Astrocyte of the spinal cord (primary cell): ENCODE results near the gene SRGAP2.
"Not testable (repeated sequence)": the region's sequence is repeated elsewhere in the genome, so short reads cannot be mapped to it uniquely, and the experiment has no call there.

Experiments used
- DNase-seq: peaks from one replicate; pipeline ENCODE4 v3.0.0; 2011; ENCODE audit warnings: low read depth, low spot score
- H3K4me3 ChIP-seq: 2 replicates; pipeline ENCODE4 v1.5.1; 2011; ENCODE audit warnings: low read depth, mild to moderate bottlenecking, low read length, moderate library complexity
- in situ Hi-C: cut with HindIII; loops from 2 replicates; pipeline ENCODE4 v1.10.0; 2017; ENCODE audit warnings: low sequenced_read_pairs

SRGAP2 gene

GRCh38 chr1:206186826-206187225 is 16.5 kb upstream of the SRGAP2 start:
- H3K4me3 ChIP-seq, DNase-seq, in situ Hi-C loops: not testable (repeated sequence)

GRCh38 chr1:206195182-206195581 is 8.2 kb upstream of the SRGAP2 start:
- H3K4me3 ChIP-seq, in situ Hi-C loops, DNase-seq: not testable (repeated sequence)

GRCh38 chr1:206196748-206197424 is 6.5 kb upstream of the SRGAP2 start:
- H3K4me3 ChIP-seq, DNase-seq, in situ Hi-C loops: not testable (repeated sequence)

GRCh38 chr1:206202789-206203363 is 465 bp upstream of the SRGAP2 start, which contains the start of gene FAM72A:
FAM72A (minus strand) TSS chr1:206202839; CDS start chr1:206202025, 814 bp downstream.
- peak within 1 kb of the TSS; percentile 49 for H3K4me3 ChIP-seq
- DNase-seq, result peak; percentile 100
- in situ Hi-C loops, result not testable (repeated sequence)

- in situ Hi-C loops, DNase-seq: not testable (repeated sequence)
- peak overlapping the region; percentile 46 for H3K4me3 ChIP-seq
Measured at GRCh38 chr1:206204159-206204511, 794 bp downstream of the SRGAP2 start.

- in situ Hi-C loops, result not testable (repeated sequence)
- DNase-seq, result peak; percentile 13
- H3K4me3 ChIP-seq, result peak overlapping the region; percentile 41
Measured at GRCh38 chr1:206204871-206205270, 1.5 kb downstream of the SRGAP2 start.

GRCh38 chr1:206205569-206205968 is 2.2 kb downstream of the SRGAP2 start:
- DNase-seq, in situ Hi-C loops: not testable (repeated sequence)
- H3K4me3 ChIP-seq, result peak overlapping the region; percentile 25

GRCh38 chr1:206210802-206211201 is 7.5 kb downstream of the SRGAP2 start:
- H3K4me3 ChIP-seq, in situ Hi-C loops, DNase-seq: not testable (repeated sequence)

- H3K4me3 ChIP-seq, in situ Hi-C loops: not testable (repeated sequence)
Measured at GRCh38 chr1:206215600-206216392, 12.5 kb downstream of the SRGAP2 start.

GRCh38 chr1:206218285-206218684 is 14.9 kb downstream of the SRGAP2 start:
- in situ Hi-C loops, DNase-seq: not testable (repeated sequence)

More at GRCh38 chr1:206215600-206216392, 12.5 kb downstream of the SRGAP2 start:
- DNase-seq, result not testable (repeated sequence)

GRCh38 chr1:206218765-206219164 is 15.4 kb downstream of the SRGAP2 start:
- DNase-seq, in situ Hi-C loops, H3K4me3 ChIP-seq: not testable (repeated sequence)

More at GRCh38 chr1:206218285-206218684, 14.9 kb downstream of the SRGAP2 start:
- not testable (repeated sequence) for H3K4me3 ChIP-seq

- H3K4me3 ChIP-seq, in situ Hi-C loops, DNase-seq: not testable (repeated sequence)
Measured at GRCh38 chr1:206219514-206220331, 16.4 kb downstream of the SRGAP2 start.

- in situ Hi-C loops, H3K4me3 ChIP-seq: not testable (repeated sequence)
- peak; percentile 3 for DNase-seq
Measured at GRCh38 chr1:206220332-206221000, 17.1 kb downstream of the SRGAP2 start.

- in situ Hi-C loops, DNase-seq, H3K4me3 ChIP-seq: not testable (repeated sequence)
Measured at GRCh38 chr1:206221585-206221984, 18.2 kb downstream of the SRGAP2 start.

- H3K4me3 ChIP-seq, DNase-seq, in situ Hi-C loops: not testable (repeated sequence)
Measured at GRCh38 chr1:206224190-206224776, 20.9 kb downstream of the SRGAP2 start.

GRCh38 chr1:206225386-206225785 is 22.0 kb downstream of the SRGAP2 start:
- in situ Hi-C loops, H3K4me3 ChIP-seq, DNase-seq: not testable (repeated sequence)
